Measurements from ENCODE around the gene DICER1.

DICER1 gene

GRCh38 chr14:95056476-95056875, 100.9 kb downstream of the DICER1 start:
- DNase-seq (ENCODE audit: low spot score), result no peak

DNA sequence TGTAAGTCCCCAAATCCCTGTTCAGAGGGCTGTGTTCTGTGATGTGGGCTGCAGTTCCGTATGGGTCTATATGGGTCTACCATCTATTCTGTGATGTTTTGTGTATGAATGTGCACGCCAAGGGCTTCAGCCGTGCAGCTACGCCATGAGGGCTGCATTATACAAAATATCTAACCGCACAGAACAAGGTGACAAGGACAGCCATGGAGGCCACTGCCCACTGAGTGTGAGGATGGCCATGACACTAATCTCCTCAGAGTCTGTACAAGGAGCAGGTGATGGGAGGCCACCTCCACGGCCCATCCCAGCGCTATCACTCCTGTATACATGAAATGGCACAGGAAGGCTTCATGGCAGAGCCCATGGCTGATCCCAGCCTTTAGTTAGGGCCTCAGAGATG, 102.0 kb downstream of the DICER1 start:
- no peak for DNase-seq (ENCODE audit: low spot score)

- no peak for DNase-seq (ENCODE audit: low spot score)
These were observed 102.7 kb downstream of the DICER1 start for GRCh38 chr14:95054346-95055280.

DNA sequence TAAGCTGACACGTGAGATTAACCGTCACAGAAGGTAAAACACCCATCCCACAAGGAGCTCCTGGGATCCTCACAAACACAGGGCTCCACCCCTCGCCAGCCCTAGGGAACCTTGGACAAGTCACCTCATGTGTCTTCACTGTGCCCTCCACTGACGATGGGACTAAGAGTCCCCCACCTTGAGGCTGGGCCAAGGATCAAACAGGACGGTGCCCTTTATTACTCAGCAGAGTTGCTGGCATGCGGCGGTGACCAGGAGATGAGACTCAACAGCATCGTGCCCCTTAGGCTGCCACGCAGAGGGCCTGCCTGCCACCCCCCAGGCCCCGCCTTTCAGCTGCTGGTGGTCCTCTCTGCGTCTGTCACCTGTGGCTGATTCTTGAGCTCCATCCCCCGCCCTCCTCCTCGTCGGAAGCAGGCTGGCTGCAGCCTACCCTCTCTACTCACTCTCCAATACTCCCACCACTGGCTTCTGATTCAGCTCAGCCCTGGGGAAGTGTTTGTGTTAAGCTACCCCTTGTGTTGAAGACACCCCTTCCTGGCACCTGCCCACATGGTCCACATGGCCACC, 105.2 kb downstream of the DICER1 start:
- DNase-seq (ENCODE audit: low spot score), result no peak

- no peak for DNase-seq (ENCODE audit: low spot score)
These were observed 107.4 kb downstream of the DICER1 start for GRCh38 chr14:95049952-95050351.

DNA sequence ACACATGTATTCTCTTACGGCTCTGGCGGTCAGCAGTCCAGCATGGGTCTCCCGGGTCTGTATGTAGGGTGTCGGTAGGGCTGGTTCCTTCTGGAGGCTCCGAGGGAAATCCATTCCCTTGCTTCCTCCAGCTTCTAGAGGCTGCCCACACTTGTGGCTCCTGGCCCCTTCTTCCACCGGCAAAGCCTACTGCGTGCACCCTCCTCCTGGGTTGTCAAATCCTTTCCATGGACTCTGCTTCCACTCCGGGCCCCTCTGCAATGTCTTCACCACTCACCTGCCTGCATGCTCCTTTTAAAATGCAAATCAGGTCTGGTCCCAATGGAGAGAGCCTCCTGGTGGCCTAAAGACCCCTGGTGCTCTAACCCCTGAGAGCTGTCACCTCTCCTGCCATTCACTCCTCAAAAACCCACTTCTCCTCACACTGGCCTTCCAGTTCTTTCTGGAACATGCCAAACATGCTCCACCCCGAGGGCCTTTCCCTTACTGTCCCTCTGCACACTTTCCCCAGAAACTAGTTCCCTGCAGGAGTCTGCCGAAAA, 108.5 kb downstream of the DICER1 start:
- no peak for DNase-seq (ENCODE audit: low spot score)

DNA sequence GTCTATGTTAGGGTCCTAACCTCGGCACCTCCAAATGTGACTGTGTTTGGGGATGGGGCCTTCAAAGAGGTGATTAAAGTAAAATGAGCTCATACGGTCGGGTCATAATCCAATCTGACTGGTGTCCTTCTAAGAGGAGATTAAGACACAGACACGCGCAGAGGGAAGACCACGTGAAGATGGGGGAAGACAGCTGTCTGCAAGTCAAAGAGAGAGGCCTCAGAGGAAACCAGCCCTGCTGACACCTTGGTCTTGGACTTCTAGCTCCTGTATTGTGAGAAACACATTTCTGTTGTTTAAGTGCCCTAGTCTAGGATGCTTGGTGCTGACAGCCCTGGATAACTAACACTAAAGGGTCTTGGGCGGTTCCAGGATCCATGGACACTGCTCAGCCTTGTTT, 109.6 kb downstream of the DICER1 start:
- no peak for DNase-seq (ENCODE audit: low spot score)

- no peak for DNase-seq (ENCODE audit: low spot score)
These were observed 110.3 kb downstream of the DICER1 start for GRCh38 chr14:95046711-95047681.

DNA sequence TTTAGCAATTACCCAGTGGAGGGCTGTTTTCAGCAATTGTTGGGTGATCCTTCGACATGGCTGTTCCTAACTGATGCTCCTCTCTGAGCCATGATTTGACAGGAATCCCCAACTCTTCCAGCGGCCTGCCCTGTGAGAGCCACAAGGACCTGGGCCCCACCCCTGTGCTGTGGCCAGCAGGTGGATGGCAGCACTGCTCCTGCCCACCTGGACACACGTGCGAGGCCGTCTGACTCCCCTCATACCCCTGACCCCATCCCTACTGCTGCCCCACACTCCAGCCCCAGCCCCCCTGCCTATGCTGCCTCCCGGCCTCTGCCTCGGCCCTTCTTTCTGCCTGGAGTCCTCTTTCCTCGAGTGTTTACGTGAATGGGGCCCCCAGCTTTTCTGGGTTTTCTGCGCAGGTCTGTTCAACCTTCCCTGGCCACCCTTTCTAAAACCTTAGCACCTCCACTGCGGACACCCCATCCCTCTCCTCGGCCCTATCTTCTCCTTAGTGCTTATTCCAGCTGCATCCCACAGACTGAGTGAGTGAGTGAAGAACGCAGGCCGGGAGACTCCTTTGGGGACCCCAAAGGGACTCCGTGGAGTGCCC, 111.4 kb downstream of the DICER1 start:
- DNase-seq (ENCODE audit: low spot score), result no peak

DNA sequence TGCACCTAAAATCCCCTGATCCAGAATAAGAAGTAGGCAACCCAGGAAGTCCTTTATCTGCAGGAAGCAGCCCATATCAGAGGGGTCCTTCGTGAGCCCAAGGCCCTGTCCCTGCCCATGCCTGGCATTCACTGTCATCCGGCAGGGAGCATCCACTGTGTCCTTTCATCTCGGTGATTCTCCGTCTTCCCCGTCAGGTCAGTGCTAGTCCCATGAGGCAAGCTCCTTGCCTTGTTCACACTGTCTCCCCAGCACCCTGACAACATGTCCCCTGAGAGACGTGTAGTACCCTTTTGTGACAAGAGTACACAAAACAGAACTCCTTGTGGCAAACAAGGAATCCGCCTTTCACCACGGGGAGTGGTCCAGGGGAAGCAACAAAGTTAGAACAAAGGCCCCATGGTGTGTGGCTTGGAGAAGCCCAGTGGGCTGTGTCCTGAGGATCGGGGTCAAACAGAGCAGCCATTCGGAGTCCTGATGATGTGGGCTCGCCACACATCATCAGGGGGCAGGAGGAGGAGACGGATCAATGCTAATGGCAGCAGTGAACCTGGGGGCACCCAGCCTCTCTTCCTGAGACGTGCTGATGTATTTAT, 112.1 kb downstream of the DICER1 start:
- DNase-seq (ENCODE audit: low spot score), result no peak

- no peak for DNase-seq (ENCODE audit: low spot score)
These were observed 112.7 kb downstream of the DICER1 start for GRCh38 chr14:95044463-95045105.

DNA sequence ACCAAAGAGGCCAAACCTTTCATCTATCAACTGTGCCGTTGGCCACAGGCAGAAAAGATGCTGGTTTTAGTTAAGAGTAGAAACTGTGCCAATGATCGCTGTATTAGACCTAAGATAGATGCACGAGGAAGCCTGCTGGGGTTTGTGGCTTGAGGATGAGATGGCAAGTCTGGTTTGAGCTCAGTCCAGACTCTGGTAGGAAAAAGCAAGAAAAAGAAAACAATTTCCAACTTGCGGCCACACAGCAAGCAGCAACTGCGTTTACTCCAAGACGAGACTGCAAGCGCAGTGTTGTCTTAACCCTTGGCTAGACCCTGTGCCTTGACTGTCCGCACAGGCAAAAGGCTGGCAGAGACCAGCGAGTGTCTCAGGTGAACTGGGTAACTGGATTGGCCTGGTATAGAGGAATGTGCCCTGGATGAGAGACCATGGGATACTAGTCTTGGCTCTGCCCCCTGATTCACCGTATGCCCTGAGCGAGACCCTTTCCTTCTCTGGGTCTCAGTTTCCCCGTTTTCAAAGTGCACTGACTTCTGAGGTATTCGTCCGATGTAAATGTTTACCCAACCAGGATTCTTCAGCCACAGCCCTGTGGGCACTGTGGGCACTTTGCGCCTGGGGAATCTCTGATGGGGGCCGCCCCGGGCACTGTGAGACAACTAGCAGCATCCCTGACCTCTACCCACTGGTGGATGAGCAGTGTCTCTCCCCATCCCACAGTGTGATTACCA, 113.4 kb downstream of the DICER1 start:
- DNase-seq (ENCODE audit: low spot score), result no peak

- no peak for DNase-seq (ENCODE audit: low spot score)
These were observed 114.0 kb downstream of the DICER1 start for GRCh38 chr14:95043314-95043713.

DNA sequence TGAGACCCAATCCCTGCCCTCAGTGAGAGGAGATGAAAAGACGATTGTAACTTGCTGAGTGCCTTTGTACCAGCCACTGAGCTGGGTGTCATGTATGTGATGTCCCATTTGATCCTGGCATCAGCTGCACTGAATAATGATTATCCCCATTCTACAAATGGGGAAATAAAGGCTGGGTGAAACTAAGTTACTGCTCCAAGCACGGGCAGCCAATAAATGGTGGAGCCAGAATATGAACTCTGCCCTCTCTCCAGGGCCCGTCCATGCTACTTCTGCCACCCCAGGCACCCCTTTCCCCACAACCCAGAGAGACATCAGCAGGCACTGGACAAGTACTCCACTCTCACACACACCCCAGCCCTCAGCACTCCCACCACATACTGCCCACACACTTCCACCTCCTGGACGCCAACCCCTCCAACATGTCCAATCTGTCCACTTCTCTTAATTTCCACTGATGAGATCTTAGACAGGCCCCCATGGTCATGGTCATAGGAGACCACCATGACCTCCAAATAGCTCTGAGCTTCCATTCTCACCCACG, 115.8 kb downstream of the DICER1 start:
- DNase-seq (ENCODE audit: low spot score), result no peak

DNA sequence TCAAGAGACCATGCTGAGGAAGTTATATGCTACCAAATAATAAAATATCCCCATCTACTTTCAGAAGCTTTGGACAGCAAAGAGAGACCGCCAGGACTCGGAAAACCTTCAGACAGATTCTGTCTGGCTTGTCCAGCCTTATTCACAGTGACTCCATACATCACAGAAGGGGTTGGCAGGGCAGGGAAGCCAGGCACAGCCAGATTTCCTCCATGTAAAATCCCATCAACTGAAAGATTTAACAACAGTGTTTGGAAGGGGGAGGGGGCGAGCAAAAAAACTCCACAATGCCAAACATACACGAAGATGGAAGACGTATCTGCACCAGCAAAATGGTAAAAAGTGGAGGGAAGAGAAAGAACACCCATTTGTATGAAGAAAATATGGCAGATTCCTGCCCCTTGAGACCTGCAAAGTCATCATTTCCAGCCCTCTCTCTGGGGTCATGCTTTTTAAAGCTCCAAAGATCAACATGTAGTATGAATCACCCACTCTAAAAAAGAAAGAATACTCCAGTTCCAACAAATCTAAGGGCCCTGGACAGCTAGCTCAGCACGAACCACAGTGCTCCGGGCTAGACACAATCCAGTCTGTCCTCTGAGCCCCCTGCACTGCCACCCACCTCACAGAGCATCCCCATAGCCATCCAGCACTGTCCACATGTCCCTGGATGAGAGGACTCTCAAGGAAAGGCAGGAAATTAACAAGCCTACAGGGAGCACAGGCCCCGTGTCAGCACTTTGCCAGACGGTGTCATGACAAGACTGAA, 116.4 kb downstream of the DICER1 start:
- no peak for DNase-seq (ENCODE audit: low spot score)

GRCh38 chr14:95039993-95040348, 117.4 kb downstream of the DICER1 start:
- no peak for DNase-seq (ENCODE audit: low spot score)

DNA sequence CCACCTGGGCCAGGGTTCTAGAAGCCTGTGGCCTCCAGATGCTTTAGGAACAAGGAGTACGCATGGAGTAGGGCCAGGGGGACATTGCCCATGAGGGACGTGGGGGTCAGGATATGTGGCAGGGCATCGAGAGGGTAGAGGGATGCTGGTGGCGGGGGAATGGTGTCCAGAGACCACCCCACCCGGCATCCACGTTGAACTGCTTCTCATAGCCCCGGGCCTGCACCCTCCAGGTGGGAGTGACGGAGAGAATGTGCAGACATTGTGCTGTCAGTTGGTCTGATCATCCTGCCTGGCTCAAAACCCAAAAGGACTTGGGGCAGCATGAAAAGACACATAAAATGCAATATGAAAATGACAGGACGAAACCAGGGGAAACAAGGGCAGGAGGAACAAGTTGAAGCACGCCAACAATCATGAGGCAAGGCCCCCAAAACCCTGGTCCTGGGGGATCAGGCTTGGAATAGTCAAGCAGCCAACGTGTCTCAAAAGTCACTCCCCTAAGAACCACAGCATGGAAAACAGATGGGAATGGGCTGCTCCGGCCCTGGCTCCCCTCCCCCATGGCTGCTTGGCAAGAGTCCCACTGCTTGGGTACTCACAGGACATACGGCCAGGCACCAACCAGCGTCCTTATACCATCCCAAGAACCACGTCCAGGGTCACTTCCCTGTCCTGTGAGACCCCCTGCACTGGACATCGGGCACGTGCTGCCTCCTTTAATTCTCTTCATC, 117.9 kb downstream of the DICER1 start:
- no peak for DNase-seq (ENCODE audit: low spot score)

- no peak for DNase-seq (ENCODE audit: low spot score)
These were observed 118.6 kb downstream of the DICER1 start for GRCh38 chr14:95038521-95039250.
